Cardiac muscle cell (in vitro differentiated cells and primary cell): ENCODE measurements around the gene NXT1. TPM values are rescaled to one million over a fixed set of nuclear protein-coding genes. Genes with fewer than 3 reads are reported as not detected.

Experiments
- DNase-seq, 2 donors: peaks; one replicate each; pipeline versions ENCODE4 v3.0.0 to v3.0.0-alpha.2; 2010 to 2017; ENCODE audit warnings: low read depth in 1 of 2, low spot score in 1 of 2
- H3K27ac ChIP-seq: fragments of 200-600 bp; sonication (generic); 2 replicates; pipeline ENCODE4 v1.5.1; 2016
- H3K27me3 ChIP-seq: fragments of 200-600 bp; sonication (generic); 2 replicates; pipeline ENCODE4 v1.6.0; 2016; ENCODE audit warnings: control low read depth
- H3K36me3 ChIP-seq: fragments of 200-600 bp; sonication (generic); 2 replicates; pipeline ENCODE4 v1.5.1; 2016; ENCODE audit warnings: control low read depth
- H3K4me1 ChIP-seq: fragments of 200-600 bp; sonication (generic); 2 replicates; pipeline ENCODE4 v1.8.1; 2017; ENCODE audit warnings: low read depth, mild to moderate bottlenecking, mixed run types
- H3K4me3 ChIP-seq: fragments of 200-600 bp; sonication (generic); 2 replicates; pipeline ENCODE4 v1.5.1; 2016; ENCODE audit warnings: mild to moderate bottlenecking
- H3K9me3 ChIP-seq: fragments of 200-600 bp; sonication (generic); 2 replicates; pipeline ENCODE4 v1.5.1; 2017; ENCODE audit warnings: low read depth, mild to moderate bottlenecking, control low read depth
- CTCF ChIP-seq: IDR thresholded peaks from 2 replicates; pipeline ENCODE4 v1.5.1; 2012; ENCODE audit warnings: low read depth, mild to moderate bottlenecking, low read length
- polyA plus RNA-seq: library from polyadenylated mRNA; unstranded; fragments of >200 nt; fragmentation: Nextera tagmentation; extraction: Ambion mirVana; gene quantifications from 2 replicates; pipeline ENCODE4 v1.2.1, GENCODE V29; 2016
- total RNA-seq: library from RNA; depleted of rRNA; stranded (reverse); fragments of >200 nt; gene quantifications from 2 replicates; pipeline ENCODE4 v1.2.3, GENCODE V29; 2016

Gene NXT1
- total and polyA plus RNA-seq, 2 experiments from 2014 or later, result 27.4 to 29.1 TPM

GRCh38 chr20:23366384-23366783 lies 15.8 kb downstream of the NXT1 start:
- H3K27ac ChIP-seq, result peak overlapping the region; percentile 9
- H3K9me3 ChIP-seq, result no peaks in the 10 kb centered on the region
- no peak overlapping the region for H3K4me3 ChIP-seq
- H3K4me1 ChIP-seq, result peaks cover 28% of the 10 kb centered on the region
- DNase-seq, result no peak
- TF ChIP-seq CTCF, result no peak
- H3K36me3 ChIP-seq, result peaks cover 27% of the 10 kb centered on the region
- no peaks in the 10 kb centered on the region for H3K27me3 ChIP-seq

GRCh38 chr20:23367770-23368169 lies 17.2 kb downstream of the NXT1 start:
- Histone ChIP-seq H3K36me3 (peaks cover 36% of the 10 kb centered on the region), H3K9me3 (no peaks in the 10 kb centered on the region), H3K27ac (no peak overlapping the region), H3K4me3 (no peak overlapping the region), H3K4me1 (peaks cover 28% of the 10 kb centered on the region), H3K27me3 (no peaks in the 10 kb centered on the region)
- TF ChIP-seq CTCF, result no peak
- DNase-seq, result no peak

GRCh38 chr20:23368316-23369071 lies 17.9 kb downstream of the NXT1 start:
- H3K4me3 ChIP-seq, result no peak overlapping the region
- DNase-seq, result peak in 1 of 2 donors; percentile 38
- H3K9me3 ChIP-seq, result no peaks in the 10 kb centered on the region
- TF ChIP-seq CTCF, result no peak
- H3K27ac ChIP-seq, result peak overlapping the region; percentile 11
- H3K4me1 ChIP-seq, result peaks cover 21% of the 10 kb centered on the region
- peaks cover 41% of the 10 kb centered on the region for H3K36me3 ChIP-seq
- H3K27me3 ChIP-seq, result no peaks in the 10 kb centered on the region

GRCh38 chr20:23369072-23369823 lies 18.7 kb downstream of the NXT1 start:
- Histone ChIP-seq H3K4me3 (no peak overlapping the region), H3K9me3 (no peaks in the 10 kb centered on the region), H3K27me3 (no peaks in the 10 kb centered on the region), H3K27ac (peak overlapping the region; percentile 11), H3K36me3 (peaks cover 47% of the 10 kb centered on the region), H3K4me1 (peaks cover 18% of the 10 kb centered on the region)
- TF ChIP-seq CTCF, result no peak
- DNase-seq, result no peak

GRCh38 chr20:23370274-23370673 lies 19.7 kb downstream of the NXT1 start:
- H3K36me3 ChIP-seq, result peaks cover 45% of the 10 kb centered on the region
- DNase-seq, result no peak

More at GRCh38 chr20:23370274-23370673, 19.7 kb downstream of the NXT1 start:
- Histone ChIP-seq H3K27me3 (no peaks in the 10 kb centered on the region), H3K4me1 (peaks cover 18% of the 10 kb centered on the region), H3K27ac (no peak overlapping the region), H3K4me3 (no peak overlapping the region), H3K9me3 (no peaks in the 10 kb centered on the region)
- TF ChIP-seq CTCF, result no peak
